HepG2 (cell line): ENCODE results near the gene CREBRF. TPM values are rescaled to one million over a fixed set of nuclear protein-coding genes. Genes with fewer than 3 reads are reported as not detected.

Source experiments
- HNRNPL ChIP-seq: fragments of 200-400 bp; formaldehyde crosslinking; IDR thresholded peaks from 2 replicates; pipeline ENCODE4 v1.6.1; 2017; ENCODE audit warnings: mild to moderate bottlenecking, low read depth, low read length
- JARID2 ChIP-seq: sonication (generic); formaldehyde crosslinking; IDR thresholded peaks from 2 replicates; pipeline ENCODE4 v1.8.1; 2023; ENCODE audit warnings: missing genetic modification reagents, inconsistent platforms; ENCODE audit not compliant: insufficient replicate concordance
- MZF1 ChIP-seq: sonication (generic); formaldehyde crosslinking; IDR thresholded peaks from 2 replicates; pipeline ENCODE4 v1.8.1; 2023; ENCODE audit warnings: mild to moderate bottlenecking, missing genetic modification reagents, borderline replicate concordance
- RORA ChIP-seq: sonication (generic); formaldehyde crosslinking; IDR thresholded peaks from 2 replicates; pipeline ENCODE4 v1.5.0; 2020; ENCODE audit warnings: mild to moderate bottlenecking, missing genetic modification reagents, moderate library complexity
- SYNCRIP ChIP-seq: fragments of 200-400 bp; formaldehyde crosslinking; IDR thresholded peaks from 2 replicates; pipeline ENCODE4 v1.6.1; 2018; ENCODE audit warnings: mild to moderate bottlenecking, low read depth, low read length; ENCODE audit not compliant: insufficient read depth
- ZMYM4 ChIP-seq: sonication (generic); formaldehyde crosslinking; IDR thresholded peaks from 2 replicates; pipeline ENCODE4 v1.8.1; 2023; ENCODE audit warnings: mild to moderate bottlenecking, missing genetic modification reagents
- ZNF256 ChIP-seq: sonication (generic); formaldehyde crosslinking; conservative IDR thresholded peaks from 2 replicates; pipeline ENCODE4 v1.4.0; 2020; ENCODE audit warnings: missing genetic modification reagents
- ZNF644 ChIP-seq: IDR thresholded peaks from 2 replicates; pipeline ENCODE4 v1.6.1; 2016; ENCODE audit warnings: low read depth
- ZNF766 ChIP-seq: sonication (generic); formaldehyde crosslinking; IDR thresholded peaks from 2 replicates; pipeline ENCODE4 v1.5.0; 2020; ENCODE audit warnings: missing genetic modification reagents, borderline replicate concordance
- ZNF83 ChIP-seq: sonication (generic); formaldehyde crosslinking; IDR thresholded peaks from 2 replicates; pipeline ENCODE4 v1.4.0; 2020; ENCODE audit warnings: missing genetic modification reagents, mild to moderate bottlenecking, borderline replicate concordance
- polyA plus RNA-seq, 8 experiments: library from polyadenylated mRNA; depleted of rRNA in 3 of 8; stranded (reverse) in 7 of 8; unstranded in 1 of 8; fragments of >200 nt; fragmentation: Illumina TruSeq in 4 of 8; extraction: Trizol in 4 of 8; gene quantifications; 2 replicates each; pipeline versions ENCODE4 v1.2.1 to v1.2.3, GENCODE V29; 2011 to 2016; ENCODE audit warnings: low read depth in 4 of 8, missing spikeins in 1 of 8, mixed read lengths in 1 of 8; ENCODE audit not compliant: insufficient read depth in 1 of 8
- total RNA-seq, 5 experiments: library from RNA; depleted of rRNA; stranded (reverse); fragments of >200 nt; fragmentation: Illumina TruSeq; extraction: Trizol; gene quantifications; 2 replicates each; pipeline ENCODE4 v1.2.3, GENCODE V29; 2016; ENCODE audit warnings: low read depth in 1 of 5
- TF ChIP-seq, protein P1 (sequence below): IDR thresholded peaks from 2 replicates; pipeline ENCODE4 v1.6.1; 2016; ENCODE audit warnings: low read depth, missing genetic modification reagents, missing compliant biosample characterization

Gene CREBRF
- total and polyA plus RNA-seq, 2 of the 13 experiments (the other 11 are each of a cell fraction or from before 2014, with no cell fraction given) = 4.5 to 10.2 TPM

DNA sequence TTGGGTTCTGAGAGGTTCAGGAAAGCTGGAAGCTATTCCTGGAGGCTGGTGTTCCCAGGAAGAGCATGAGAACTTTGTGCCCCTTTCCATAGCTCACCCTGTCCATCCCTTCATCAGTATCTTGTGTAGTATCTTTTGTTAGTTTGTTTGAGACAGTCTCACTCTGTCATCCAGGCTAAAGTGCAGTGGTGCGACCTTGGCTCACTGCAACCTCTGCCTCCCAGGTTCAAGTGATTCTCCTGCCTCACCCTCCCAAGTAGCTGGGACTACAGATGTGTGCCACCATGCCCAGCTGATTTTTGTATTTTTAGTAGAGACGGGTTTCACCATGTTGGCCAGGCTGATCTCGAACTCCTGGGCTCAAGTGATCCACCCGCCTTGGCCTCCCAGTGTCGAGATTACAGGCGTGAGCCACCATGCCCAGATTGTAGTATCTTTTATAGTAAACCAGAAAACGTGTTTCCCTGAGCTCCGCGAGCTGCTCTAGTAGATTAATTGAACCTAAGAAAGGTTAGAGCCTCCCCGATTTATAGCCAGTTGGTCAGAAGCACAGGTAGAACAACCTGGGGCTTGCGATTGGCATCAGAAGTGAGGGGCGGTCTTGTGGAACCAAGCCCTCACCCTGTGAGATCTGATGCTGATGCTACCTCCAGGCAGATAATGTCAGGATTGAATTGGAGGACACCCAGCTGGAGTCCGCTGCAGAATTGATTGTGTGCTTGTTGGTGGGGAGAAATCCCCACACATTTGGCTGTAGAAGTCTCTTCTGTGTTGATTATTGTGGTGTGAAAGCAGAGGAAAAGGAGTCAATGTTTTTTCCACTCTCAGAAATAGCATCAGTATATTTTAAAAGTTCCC, 40.3 kb upstream of the CREBRF start (continued):
- no peak for TF ChIP-seq ZNF256 (CRISPR knock-in tag)
- TF ChIP-seq HNRNPL = no peak
- TF ChIP-seq MZF1 (CRISPR knock-in tag) = no peak
- peak; percentile 70; the same call in 1 of the 2 replicates for TF ChIP-seq ZMYM4 (CRISPR knock-in tag)
- TF ChIP-seq RORA (CRISPR knock-in tag) = peak; percentile 19; the same call in 1 of the 2 replicates
- no peak for TF ChIP-seq ZNF644 (CRISPR knock-in tag)
- TF ChIP-seq SYNCRIP = no peak
- TF ChIP-seq JARID2 (CRISPR knock-in tag) = no peak
- TF ChIP-seq ZNF766 = no peak
- TF ChIP-seq, protein P1, sequence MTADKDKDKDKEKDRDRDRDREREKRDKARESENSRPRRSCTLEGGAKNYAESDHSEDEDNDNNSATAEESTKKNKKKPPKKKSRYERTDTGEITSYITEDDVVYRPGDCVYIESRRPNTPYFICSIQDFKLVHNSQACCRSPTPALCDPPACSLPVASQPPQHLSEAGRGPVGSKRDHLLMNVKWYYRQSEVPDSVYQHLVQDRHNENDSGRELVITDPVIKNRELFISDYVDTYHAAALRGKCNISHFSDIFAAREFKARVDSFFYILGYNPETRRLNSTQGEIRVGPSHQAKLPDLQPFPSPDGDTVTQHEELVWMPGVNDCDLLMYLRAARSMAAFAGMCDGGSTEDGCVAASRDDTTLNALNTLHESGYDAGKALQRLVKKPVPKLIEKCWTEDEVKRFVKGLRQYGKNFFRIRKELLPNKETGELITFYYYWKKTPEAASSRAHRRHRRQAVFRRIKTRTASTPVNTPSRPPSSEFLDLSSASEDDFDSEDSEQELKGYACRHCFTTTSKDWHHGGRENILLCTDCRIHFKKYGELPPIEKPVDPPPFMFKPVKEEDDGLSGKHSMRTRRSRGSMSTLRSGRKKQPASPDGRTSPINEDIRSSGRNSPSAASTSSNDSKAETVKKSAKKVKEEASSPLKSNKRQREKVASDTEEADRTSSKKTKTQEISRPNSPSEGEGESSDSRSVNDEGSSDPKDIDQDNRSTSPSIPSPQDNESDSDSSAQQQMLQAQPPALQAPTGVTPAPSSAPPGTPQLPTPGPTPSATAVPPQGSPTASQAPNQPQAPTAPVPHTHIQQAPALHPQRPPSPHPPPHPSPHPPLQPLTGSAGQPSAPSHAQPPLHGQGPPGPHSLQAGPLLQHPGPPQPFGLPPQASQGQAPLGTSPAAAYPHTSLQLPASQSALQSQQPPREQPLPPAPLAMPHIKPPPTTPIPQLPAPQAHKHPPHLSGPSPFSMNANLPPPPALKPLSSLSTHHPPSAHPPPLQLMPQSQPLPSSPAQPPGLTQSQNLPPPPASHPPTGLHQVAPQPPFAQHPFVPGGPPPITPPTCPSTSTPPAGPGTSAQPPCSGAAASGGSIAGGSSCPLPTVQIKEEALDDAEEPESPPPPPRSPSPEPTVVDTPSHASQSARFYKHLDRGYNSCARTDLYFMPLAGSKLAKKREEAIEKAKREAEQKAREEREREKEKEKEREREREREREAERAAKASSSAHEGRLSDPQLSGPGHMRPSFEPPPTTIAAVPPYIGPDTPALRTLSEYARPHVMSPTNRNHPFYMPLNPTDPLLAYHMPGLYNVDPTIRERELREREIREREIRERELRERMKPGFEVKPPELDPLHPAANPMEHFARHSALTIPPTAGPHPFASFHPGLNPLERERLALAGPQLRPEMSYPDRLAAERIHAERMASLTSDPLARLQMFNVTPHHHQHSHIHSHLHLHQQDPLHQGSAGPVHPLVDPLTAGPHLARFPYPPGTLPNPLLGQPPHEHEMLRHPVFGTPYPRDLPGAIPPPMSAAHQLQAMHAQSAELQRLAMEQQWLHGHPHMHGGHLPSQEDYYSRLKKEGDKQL = no peak
- no peak for TF ChIP-seq ZNF83 (CRISPR knock-in tag)
